Neuronal stem cell (in vitro differentiated cells): ENCODE measurements around the gene MC2R. TPM values are rescaled to one million over a fixed set of nuclear protein-coding genes. Genes with fewer than 3 reads are reported as not detected.

Source experiments
- DNase-seq: peaks from one replicate; pipeline ENCODE4 v3.0.0-alpha.2; 2013; ENCODE audit warnings: low spot score
- H2AFZ ChIP-seq: one replicate; pipeline ENCODE4 v1.6.1; 2013; ENCODE audit warnings: mild to moderate bottlenecking, low read length, inconsistent platforms
- H2AK5ac ChIP-seq: 2 replicates; pipeline ENCODE4 v1.6.1; 2013; ENCODE audit warnings: low read depth, mild to moderate bottlenecking, inconsistent platforms, low read length, moderate library complexity, mixed read lengths
- H2BK120ac ChIP-seq: 2 replicates; pipeline ENCODE4 v1.6.1; 2013; ENCODE audit warnings: low read depth, mild to moderate bottlenecking, inconsistent platforms, low read length, moderate library complexity, mixed read lengths
- H2BK12ac ChIP-seq: one replicate; pipeline ENCODE4 v1.6.1; 2013; ENCODE audit warnings: low read length, inconsistent platforms
- H2BK15ac ChIP-seq: 2 replicates; pipeline ENCODE4 v1.6.1; 2013; ENCODE audit warnings: mild to moderate bottlenecking, low read length, inconsistent platforms, mixed read lengths
- H2BK5ac ChIP-seq: one replicate; pipeline ENCODE4 v1.6.1; 2013; ENCODE audit warnings: inconsistent platforms, mild to moderate bottlenecking, low read length, moderate library complexity
- H3K14ac ChIP-seq: one replicate; pipeline ENCODE4 v1.6.1; 2013; ENCODE audit warnings: low read length, inconsistent platforms
- H3K18ac ChIP-seq: 2 replicates; pipeline ENCODE4 v1.6.1; 2013; ENCODE audit warnings: low read length, inconsistent platforms
- H3K23ac ChIP-seq: 2 replicates; pipeline ENCODE4 v1.6.1; 2013; ENCODE audit warnings: low read depth, mild to moderate bottlenecking, mixed read lengths, low read length, inconsistent platforms; ENCODE audit not compliant: poor library complexity
- H3K27ac ChIP-seq: replicated peaks from 3 replicates; pipeline ENCODE4 v1.5.1; 2013; ENCODE audit warnings: low read length, inconsistent platforms
- H3K27me3 ChIP-seq, 3 experiments: 2 replicates each; pipeline ENCODE4 v1.6.1; 2013; ENCODE audit warnings: low read length in 3 of 3, mild to moderate bottlenecking in 2 of 3, inconsistent platforms in 1 of 3, low read depth in 1 of 3, mixed read lengths in 1 of 3, moderate library complexity in 1 of 3; ENCODE audit not compliant: control insufficient read depth in 3 of 3, insufficient read depth in 3 of 3
- H3K36me3 ChIP-seq, 2 donors: replicated peaks in 1 of 2; 2 replicates each; pipeline ENCODE4 v1.6.1; 2013; ENCODE audit warnings: low read length in 2 of 2; ENCODE audit not compliant: control insufficient read depth in 2 of 2, insufficient read depth in 2 of 2
- H3K4ac ChIP-seq: 2 replicates; pipeline ENCODE4 v1.6.1; 2013; ENCODE audit warnings: inconsistent platforms, mild to moderate bottlenecking, low read length, moderate library complexity
- H3K4me1 ChIP-seq, 2 donors: 1 replicate in 1 of 2; 2 replicates in 1 of 2; pipeline ENCODE4 v1.6.1; 2013; ENCODE audit warnings: low read length in 2 of 2, low read depth in 1 of 2; ENCODE audit not compliant: control insufficient read depth in 2 of 2, insufficient read depth in 1 of 2
- H3K4me2 ChIP-seq: one replicate; pipeline ENCODE4 v1.6.1; 2013; ENCODE audit warnings: mild to moderate bottlenecking, low read length, inconsistent platforms; ENCODE audit not compliant: insufficient read depth, poor library complexity, severe bottlenecking
- H3K4me3 ChIP-seq, 2 donors: 2 replicates each; pipeline ENCODE4 v1.5.1; 2013; ENCODE audit warnings: low read length in 2 of 2, mild to moderate bottlenecking in 2 of 2, inconsistent platforms in 1 of 2, moderate library complexity in 1 of 2
- H3K79me1 ChIP-seq: one replicate; pipeline ENCODE4 v1.6.1; 2013; ENCODE audit warnings: low read depth, mild to moderate bottlenecking, inconsistent platforms, low read length, moderate library complexity
- H3K9ac ChIP-seq: one replicate; pipeline ENCODE4 v1.6.1; 2013; ENCODE audit warnings: mild to moderate bottlenecking, low read depth, low read length, inconsistent platforms; ENCODE audit not compliant: poor library complexity
- H3K9me3 ChIP-seq, 2 donors: replicated peaks in 1 of 2; 2 replicates each; pipeline versions ENCODE3 to v1.6.1; 2013; ENCODE audit warnings: low read length in 2 of 2, mild to moderate bottlenecking in 2 of 2, inconsistent platforms in 1 of 2, low read depth in 1 of 2, mixed read lengths in 1 of 2, moderate library complexity in 1 of 2; ENCODE audit not compliant: control insufficient read depth in 2 of 2, insufficient read depth in 1 of 2
- H4K8ac ChIP-seq: one replicate; pipeline ENCODE4 v1.6.1; 2013; ENCODE audit warnings: low read depth, mild to moderate bottlenecking, inconsistent platforms, low read length, moderate library complexity
- H4K91ac ChIP-seq: one replicate; pipeline ENCODE4 v1.6.1; 2013; ENCODE audit warnings: low read length, low read depth, mild to moderate bottlenecking, inconsistent platforms; ENCODE audit not compliant: poor library complexity
- WGBS, 2 donors: extraction: QIAGEN DNeasy Blood & Tissue Kit; methylation state at CpG; one replicate each; pipeline ENCODE4 v1.1.7; 2013; ENCODE audit warnings: missing lambda C conversion rate in 2 of 2, mixed read lengths in 1 of 2; ENCODE audit not compliant: insufficient read length in 2 of 2, insufficient replicate concordance in 1 of 2; ENCODE audit errors: extremely low coverage in 2 of 2; 5-methylcytosine and 5-hydroxymethylcytosine counted together
- polyA plus RNA-seq, 2 experiments: library from polyadenylated mRNA; stranded (reverse); fragments of 200-250 nt; gene quantifications; one replicate each; pipeline ENCODE4 v1.2.3, GENCODE V29; 2013

MC2R gene
- polyA plus RNA-seq (2013, experiment 1 of 2), result not detected
- not detected for polyA plus RNA-seq (2013, experiment 2 of 2)

DNA sequence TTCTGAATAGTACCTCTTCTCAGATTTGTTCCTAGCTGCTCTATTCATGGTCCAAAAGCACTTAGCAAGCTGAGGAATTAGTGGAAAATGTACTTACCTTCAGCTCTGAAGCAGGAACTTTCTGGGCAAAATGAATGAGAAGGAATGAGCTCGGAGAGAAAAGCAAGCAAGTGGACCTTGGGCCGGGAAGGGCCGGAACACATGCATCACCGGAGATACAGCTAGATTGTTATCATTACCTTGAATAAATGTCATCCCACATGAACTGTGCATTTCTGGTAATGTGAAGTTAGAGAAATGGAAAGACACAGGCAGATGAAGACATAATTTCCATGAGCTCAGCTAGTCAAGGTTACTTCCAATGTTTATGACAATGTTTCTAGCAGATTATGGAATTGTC lies at the start of gene MC2R:
Gene MC2R (minus strand): TSS at position 146 of the 400 bp plus-strand sequence. CDS start 30,018 bp downstream, outside the sequence.
- H3K4ac ChIP-seq, result no peak within 1 kb of the TSS

GRCh38 chr18:13945811-13946210 lies 30.5 kb upstream of the MC2R start:
- H4K8ac ChIP-seq, result no peak overlapping the region
- H2BK15ac ChIP-seq, result no peak overlapping the region
- no peaks in the 10 kb centered on the region for H3K36me3 ChIP-seq
- H2BK120ac ChIP-seq, result no peak overlapping the region
- no peaks in the 10 kb centered on the region for H3K27me3 ChIP-seq
- no peak for DNase-seq
- H2BK12ac ChIP-seq, result no peak overlapping the region
- H2AFZ ChIP-seq, result no peak overlapping the region
- H3K9me3 ChIP-seq, result peaks cover 0 to 2% of the 10 kb centered on the region in 2 donors
- no peak overlapping the region for H3K4me2 ChIP-seq
- no CpG with 5 or more reads among the region's 2 CpGs for WGBS, 2 donors
- H3K18ac ChIP-seq, result no peak overlapping the region
- H3K79me1 ChIP-seq, result no peaks in the 10 kb centered on the region
- no peak overlapping the region for H2BK5ac ChIP-seq
- no peak overlapping the region for H3K27ac ChIP-seq
- H3K14ac ChIP-seq, result no peak overlapping the region
- no peak overlapping the region for H3K23ac ChIP-seq
- H3K4me3 ChIP-seq, result no peak overlapping the region
- H3K4ac ChIP-seq, result no peak overlapping the region
- H3K9ac ChIP-seq, result no peak overlapping the region
- H2AK5ac ChIP-seq, result no peak overlapping the region
- no peaks in the 10 kb centered on the region for H3K4me1 ChIP-seq
- H4K91ac ChIP-seq, result no peak overlapping the region

More for the DNA sequence above, at the start of gene MC2R:
- H3K79me1 ChIP-seq, result no peaks in the 10 kb centered on the region
- H2AK5ac ChIP-seq, result no peak within 1 kb of the TSS
- H2BK15ac ChIP-seq, result no peak within 1 kb of the TSS
- no peaks in the 10 kb centered on the region for H3K9me3 ChIP-seq
- H3K14ac ChIP-seq, result peak within 1 kb of the TSS; percentile 25
- no peak within 1 kb of the TSS for H3K23ac ChIP-seq
- H4K8ac ChIP-seq, result no peak within 1 kb of the TSS
- H2BK120ac ChIP-seq, result no peak within 1 kb of the TSS
- H3K9ac ChIP-seq, result no peak within 1 kb of the TSS
- no peak for DNase-seq
- H3K4me1 ChIP-seq, result no peaks in the 10 kb centered on the region
- no peak within 1 kb of the TSS for H4K91ac ChIP-seq
- H2BK12ac ChIP-seq, result no peak within 1 kb of the TSS
- WGBS, 2 donors, result no CpG with 5 or more reads among the region's 4 CpGs
- no peak within 1 kb of the TSS for H3K4me2 ChIP-seq
- H3K27ac ChIP-seq, result no peak within 1 kb of the TSS
- no peak within 1 kb of the TSS for H2AFZ ChIP-seq
- no peaks in the 10 kb centered on the region for H3K36me3 ChIP-seq
- no peak within 1 kb of the TSS for H3K18ac ChIP-seq
- no peak within 1 kb of the TSS for H2BK5ac ChIP-seq
- peaks cover 0 to 7% (median 0%) of the 10 kb centered on the region in 3 experiments for H3K27me3 ChIP-seq
- no peak within 1 kb of the TSS for H3K4me3 ChIP-seq

DNA sequence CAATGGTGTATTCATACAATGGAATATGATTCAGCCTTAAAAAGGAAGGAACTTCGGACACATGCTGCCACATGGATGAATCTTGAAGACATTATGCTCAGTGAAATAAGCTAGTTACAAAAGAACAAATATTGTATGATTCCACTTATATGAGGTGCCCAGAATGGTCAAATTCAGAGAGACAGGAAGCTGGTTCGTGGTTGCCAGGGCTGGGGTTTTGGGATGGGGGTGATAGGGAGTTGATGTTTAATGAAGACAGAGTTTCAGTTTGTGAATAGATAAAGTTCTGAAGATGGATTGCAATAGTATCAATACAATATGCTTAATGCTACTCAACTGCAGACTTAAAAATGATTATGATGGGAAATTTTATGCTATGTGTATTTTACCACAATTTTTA lies 28.0 kb upstream of the MC2R start:
- Histone ChIP-seq H2AK5ac (no peak overlapping the region), H3K27me3 (no peaks in the 10 kb centered on the region), H4K8ac (no peak overlapping the region), H3K27ac (no peak overlapping the region), H3K9me3 (no peaks in the 10 kb centered on the region), H3K23ac (no peak overlapping the region), H2BK5ac (no peak overlapping the region), H3K9ac (no peak overlapping the region), H2BK12ac (no peak overlapping the region), H3K14ac (no peak overlapping the region), H3K79me1 (no peaks in the 10 kb centered on the region), H2BK120ac (no peak overlapping the region), H3K18ac (no peak overlapping the region), H3K4me2 (no peak overlapping the region), H2BK15ac (no peak overlapping the region), H3K4ac (no peak overlapping the region), H3K4me3 (no peak overlapping the region), H2AFZ (no peak overlapping the region), H4K91ac (no peak overlapping the region), H3K36me3 (no peaks in the 10 kb centered on the region), H3K4me1 (no peaks in the 10 kb centered on the region)
- WGBS, 2 donors, result no CpG with 5 or more reads among the region's 2 CpGs
- no peak for DNase-seq

GRCh38 chr18:13940326-13940725 lies 25.0 kb upstream of the MC2R start:
- no CpG with 5 or more reads among the region's 14 CpGs for WGBS, 2 donors

More at GRCh38 chr18:13940326-13940725, 25.0 kb upstream of the MC2R start:
- H4K91ac ChIP-seq, result no peak overlapping the region
- no peak overlapping the region for H2BK5ac ChIP-seq
- H2AK5ac ChIP-seq, result no peak overlapping the region
- H2BK15ac ChIP-seq, result no peak overlapping the region
- no peak overlapping the region for H3K23ac ChIP-seq
- no peak overlapping the region for H3K14ac ChIP-seq
- H3K36me3 ChIP-seq, result no peaks in the 10 kb centered on the region
- H3K4me1 ChIP-seq, result no peaks in the 10 kb centered on the region
- no peak overlapping the region for H3K27ac ChIP-seq
- H4K8ac ChIP-seq, result no peak overlapping the region
- no peak for DNase-seq
- no peaks in the 10 kb centered on the region for H3K27me3 ChIP-seq
- H3K4me3 ChIP-seq, result no peak overlapping the region
- H3K79me1 ChIP-seq, result no peaks in the 10 kb centered on the region
- no peak overlapping the region for H3K4ac ChIP-seq
- no peak overlapping the region for H2AFZ ChIP-seq
- no peak overlapping the region for H3K4me2 ChIP-seq
- no peak overlapping the region for H3K9ac ChIP-seq
- H2BK12ac ChIP-seq, result no peak overlapping the region
- no peaks in the 10 kb centered on the region for H3K9me3 ChIP-seq
- no peak overlapping the region for H2BK120ac ChIP-seq
- H3K18ac ChIP-seq, result no peak overlapping the region
